K562 (cell line): ENCODE measurements around the gene NGRN. TPM values are rescaled to one million over a fixed set of nuclear protein-coding genes. Genes with fewer than 3 reads are reported as not detected.

ENCODE experiments used
- ATAC-seq: fragments of 200-7000 bp; cut with Tn5 transposase; 3 replicates; pipeline ENCODE4 v1.9.1; 2020; ENCODE audit warnings: moderate library complexity
- BruUV-seq: library from RNA; stranded (reverse); fragments of 400-500 nt; replicated peaks from 2 replicates; lab custom pipeline; 2021; lab: Mats Ljungman, UMichigan
- CTCF ChIA-PET: fragments of 300-600 bp; formaldehyde crosslinking; extraction: SDS; loops from one replicate; lab custom pipeline; 2021; ENCODE audit warnings: low intra/inter-chr PET ratio; lab: Yijun Ruan, JAX
- POLR2A ChIA-PET: fragments of 300-600, 350-650 bp; sonication (Branson Sonifier 250); formaldehyde crosslinking; extraction: SDS; loops from one replicate; lab custom pipeline; 2021; ENCODE audit warnings: antibody characterized with exemption, inconsistent platforms; lab: Yijun Ruan, JAX
- DNase-seq, 4 experiments: peaks; one replicate each; pipeline versions ENCODE4 v3.0.0 to v3.0.0-alpha.2; 2011 to 2018; ENCODE audit warnings: low spot score in 3 of 4, mixed read lengths in 3 of 4; ENCODE audit errors: extremely low read depth in 1 of 4
- FAIRE-seq: peaks from 2 replicates; lab custom pipeline; 2011; peaks lifted over from hg19 to GRCh38; lab: Jason Lieb, UNC
- H2AFZ ChIP-seq: 2 replicates; pipeline ENCODE4 v1.6.0; 2011; ENCODE audit warnings: low read depth, low read length, control low read depth, inconsistent platforms
- H3K27ac ChIP-seq: fragments of 200-600 bp; 3 replicates; pipeline ENCODE4 v1.8.0; 2011; ENCODE audit warnings: low read depth, mild to moderate bottlenecking, control low read depth, inconsistent platforms, low read length, moderate library complexity, mixed read lengths; ENCODE audit errors: extremely low read depth
- H3K27me3 ChIP-seq, 2 experiments: fragments of 300-600 bp in 1 of 2; 2 replicates in 1 of 2; 3 replicates in 1 of 2; pipeline versions ENCODE4 v1.6.0 to v1.8.0; 2011; ENCODE audit warnings: inconsistent platforms in 2 of 2, low read length in 2 of 2, mild to moderate bottlenecking in 1 of 2, mixed read lengths in 1 of 2, moderate library complexity in 1 of 2; ENCODE audit not compliant: control insufficient read depth in 2 of 2, insufficient read depth in 2 of 2
- H3K36me3 ChIP-seq: fragments of 300-600 bp; 3 replicates; pipeline ENCODE4 v1.8.0; 2011; ENCODE audit warnings: mild to moderate bottlenecking, low read length, inconsistent platforms; ENCODE audit not compliant: control insufficient read depth, insufficient read depth
- H3K4me1 ChIP-seq, 2 experiments: fragments of 200-600 bp in 1 of 2; replicated peaks in 1 of 2; 2 replicates in 1 of 2; 3 replicates in 1 of 2; pipeline versions ENCODE4 v1.5.1 to v1.8.0; 2011; ENCODE audit warnings: inconsistent platforms in 2 of 2, low read length in 2 of 2, mild to moderate bottlenecking in 1 of 2, mixed read lengths in 1 of 2, moderate library complexity in 1 of 2; ENCODE audit not compliant: control insufficient read depth in 2 of 2, insufficient read depth in 2 of 2
- H3K4me2 ChIP-seq: 2 replicates; pipeline ENCODE4 v1.6.1; 2011; ENCODE audit warnings: low read length, control low read depth, inconsistent platforms, mixed read lengths; ENCODE audit not compliant: insufficient read depth
- H3K4me3 ChIP-seq: fragments of 200-600 bp; sonication (generic), shearing (Covaris generic); 2 replicates; pipeline ENCODE4 v1.5.1; 2016; ENCODE audit warnings: control low read depth, inconsistent platforms
- H3K79me2 ChIP-seq: fragments of 200-600 bp; 3 replicates; pipeline ENCODE4 v1.8.0; 2011; ENCODE audit warnings: low read length, inconsistent platforms; ENCODE audit not compliant: control insufficient read depth, insufficient read depth
- H3K9ac ChIP-seq, 2 experiments: 2 replicates each; pipeline versions ENCODE4 v1.6.0 to v1.6.1; 2011; ENCODE audit warnings: low read depth in 2 of 2, low read length in 2 of 2, control low read depth in 1 of 2, inconsistent platforms in 1 of 2, mild to moderate bottlenecking in 1 of 2, mixed read lengths in 1 of 2; ENCODE audit not compliant: insufficient read depth in 1 of 2
- H3K9me1 ChIP-seq: one replicate; pipeline ENCODE4 v1.6.0; 2011; ENCODE audit warnings: inconsistent platforms, mild to moderate bottlenecking, low read length, moderate library complexity; ENCODE audit not compliant: control insufficient read depth, insufficient read depth
- H3K9me3 ChIP-seq: replicated peaks from 2 replicates; pipeline ENCODE4 v1.5.1; 2011; ENCODE audit warnings: low read depth, low read length, inconsistent platforms; ENCODE audit not compliant: control insufficient read depth, insufficient read depth
- H4K20me1 ChIP-seq: replicated peaks from 2 replicates; pipeline ENCODE4 v1.6.1; 2011; ENCODE audit warnings: low read length, inconsistent platforms, mixed read lengths; ENCODE audit not compliant: control insufficient read depth, insufficient read depth
- ERF ChIP-seq: fragments of 450-650 bp; formaldehyde crosslinking; IDR thresholded peaks from 2 replicates; pipeline ENCODE4 v1.4.0; 2020; ENCODE audit warnings: mild to moderate bottlenecking, mixed read lengths
- JUNB ChIP-seq: fragments of 450-650 bp; formaldehyde crosslinking; conservative IDR thresholded peaks from 2 replicates; pipeline ENCODE4 v1.4.0; 2020; ENCODE audit warnings: mild to moderate bottlenecking
- JUND ChIP-seq, 2 experiments: IDR thresholded peaks; 2 replicates in 1 of 2; 3 replicates in 1 of 2; pipeline ENCODE4 v1.6.1; 2011; ENCODE audit warnings: borderline replicate concordance in 2 of 2, low read depth in 2 of 2, low read length in 2 of 2, improper control_type of control experiment in 1 of 2, missing biosample characterization in 1 of 2, missing genetic modification characterization in 1 of 2, missing genetic modification reagents in 1 of 2
- MCM5 ChIP-seq: fragments of 450-650 bp; IDR thresholded peaks from 2 replicates; pipeline ENCODE4 v1.6.1; 2016; ENCODE audit warnings: low read depth
- MNT ChIP-seq, 2 experiments: fragments of 450-650 bp; conservative IDR thresholded peaks; 2 replicates each; pipeline ENCODE4 v1.6.1; 2017; ENCODE audit warnings: mild to moderate bottlenecking in 2 of 2, moderate library complexity in 2 of 2
- NELFE ChIP-seq: IDR thresholded peaks from 2 replicates; pipeline ENCODE4 v1.6.1; 2011; ENCODE audit warnings: mild to moderate bottlenecking; ENCODE audit not compliant: insufficient read depth, insufficient read length
- NFE2L1 ChIP-seq: fragments of 450-650 bp; IDR thresholded peaks from 2 replicates; pipeline ENCODE4 v1.6.1; 2016; ENCODE audit warnings: missing genetic modification characterization, low read depth, mild to moderate bottlenecking, missing compliant biosample characterization, moderate library complexity, borderline replicate concordance
- NR3C1 ChIP-seq: sonication (generic); formaldehyde crosslinking; IDR thresholded peaks from 2 replicates; pipeline ENCODE4 v1.8.1; 2022; ENCODE audit warnings: missing genetic modification reagents
- RBM15 ChIP-seq: fragments of 200-400 bp; formaldehyde crosslinking; IDR thresholded peaks from 2 replicates; pipeline ENCODE4 v1.6.1; 2018; ENCODE audit warnings: mild to moderate bottlenecking, low read length, moderate library complexity; ENCODE audit not compliant: insufficient read depth
- TAL1 ChIP-seq: fragments of 450-650 bp; IDR thresholded peaks from 2 replicates; pipeline ENCODE4 v1.6.1; 2016; ENCODE audit warnings: mild to moderate bottlenecking
- ZNF384 ChIP-seq: IDR thresholded peaks from 2 replicates; pipeline ENCODE4 v1.6.1; 2012; ENCODE audit warnings: low read depth, low read length, improper control_type of control experiment
- ZNF766 ChIP-seq: fragments of 200-800 bp; sonication (Bioruptor generic); conservative IDR thresholded peaks from 2 replicates; pipeline ENCODE4 v1.6.1; 2016; ENCODE audit warnings: missing genetic modification characterization, missing compliant biosample characterization
- ZNF79 ChIP-seq: fragments of 250-450 bp; sonication (Bioruptor Pico); IDR thresholded peaks from 2 replicates; pipeline ENCODE4 v1.4.0; 2020; ENCODE audit warnings: low read depth, mild to moderate bottlenecking, moderate library complexity
- WGBS: fragments of 100-300 bp; shearing (Covaris generic); methylation state at CpG from one replicate; pipeline ENCODE4 v1.1.6; 2016; ENCODE audit warnings: low coverage, mixed read lengths; ENCODE audit not compliant: insufficient coverage; ENCODE audit errors: missing lambda C conversion rate; 5-methylcytosine and 5-hydroxymethylcytosine counted together
- in situ Hi-C: fragments of 300-500 bp; cut with MboI; formaldehyde crosslinking; loops from 4 replicates; pipeline ENCODE4 v1.15.0; 2018; ENCODE audit warnings: inconsistent platforms, mixed read lengths
- intact Hi-C: fragments of 100-400 bp; cut with micrococcal nuclease; formaldehyde crosslinking; loops from 2 replicates; pipeline ENCODE4 v1.14.2; 2022
- polyA plus RNA-seq, 8 experiments: library from polyadenylated mRNA; depleted of rRNA in 4 of 8; stranded (reverse) in 5 of 8; unstranded in 3 of 8; fragments of >200 nt; fragmentation: Nextera tagmentation in 2 of 8; fragmentation: Illumina TruSeq in 1 of 8; extraction: Ambion mirVana in 2 of 8; extraction: Trizol in 1 of 8; gene quantifications; 2 replicates each; pipeline versions ENCODE4 v1.2.1 to v1.2.3, GENCODE V29; 2011 to 2014; ENCODE audit warnings: inconsistent platforms in 1 of 8, missing spikeins in 1 of 8
- total RNA-seq, 7 experiments: library from RNA; depleted of rRNA in 6 of 7; stranded (reverse); fragments of >200 nt in 6 of 7; fragmentation: Illumina TruSeq in 2 of 7; extraction: Trizol in 2 of 7; gene quantifications; 2 replicates each; pipeline versions ENCODE4 v1.2.1 to v1.2.3, GENCODE V29; 2011 to 2021; ENCODE audit warnings: low replicate concordance in 1 of 7

The NGRN gene
- total and polyA plus RNA-seq, 9 of the 15 experiments (the other 6 are each of a cell fraction or from before 2014, with no cell fraction given) = 14.0 to 73.4 (median 60.0) TPM

- WGBS = 84% methylated on average over 7 of the region's 7 CpGs
- ATAC-seq (no peak), FAIRE-seq (no peak), DNase-seq (no peak)
- Histone ChIP-seq H3K4me2 (no peak overlapping the region), H3K9me3 (no peaks in the 10 kb centered on the region), H3K9me1 (no peaks in the 10 kb centered on the region), H3K9ac (no peak overlapping the region), H3K4me1 (peaks cover 7 to 8% of the 10 kb centered on the region in 2 experiments; a peak in 4 of 5 replicates), H3K27me3 (no peaks in the 10 kb centered on the region), H3K79me2 (peaks cover 59% of the 10 kb centered on the region), H2AFZ (no peak overlapping the region), H4K20me1 (no peaks in the 10 kb centered on the region; the same call in 1 of the 2 replicates), H3K36me3 (peaks cover 61% of the 10 kb centered on the region), H3K4me3 (no peak overlapping the region), H3K27ac (no peak overlapping the region)
- TF ChIP-seq JUND (IDR thresholded peaks at IDR 0.05; ENCODE audit: borderline replicate concordance, low read depth, low read length) = no peak
- no peak for TF ChIP-seq JUND (tag; IDR thresholded peaks at IDR 0.05; ENCODE audit: borderline replicate concordance, low read depth, low read length)
- no peak for TF ChIP-seq ZNF766
- TF ChIP-seq JUNB = no peak
- TF ChIP-seq MNT (conservative IDR thresholded peaks at IDR 0.05) = no peak
- no peak for TF ChIP-seq ZNF79 (CRISPR knock-in tag)
- TF ChIP-seq MCM5 = no peak
- no peak for TF ChIP-seq NELFE
- no peak for TF ChIP-seq ERF (CRISPR knock-in tag)
- no peak for TF ChIP-seq RBM15
- no peak for TF ChIP-seq TAL1
- no peak for TF ChIP-seq NFE2L1 (tag)
- TF ChIP-seq NR3C1 (CRISPR knock-in tag) = no peak
- TF ChIP-seq ZNF384 = no peak
- intact Hi-C loops = no loop called here
- in situ Hi-C loops = no loop called here
- BruUV-seq = TSS peak; percentile 11
- CTCF ChIA-PET = no interaction called here
- POLR2A ChIA-PET = interaction anchor here (0.5 to 1.1 kb wide), 3 partner anchors 18 to 37 kb away, joined by 3 to 5 read pairs (median 3); no protein-coding TSS in a partner anchor
Measured at GRCh38 chr15:90271459-90272166, 6.1 kb downstream of the NGRN start.
